GM23338 (cell line): Measurements from ENCODE around the gene CALHM2. TPM values are rescaled to one million over a fixed set of nuclear protein-coding genes. Genes with fewer than 3 reads are reported as not detected.

ENCODE experiments used
- ATAC-seq: fragments of 200-7000 bp; cut with Tn5 transposase; 3 replicates; pipeline ENCODE4 v1.9.1; 2020
- DNase-seq: peaks from one replicate; pipeline ENCODE4 v3.0.0-alpha.2; 2015; ENCODE audit warnings: low spot score
- H2AFZ ChIP-seq: fragments of 200-600 bp; sonication (generic); 2 replicates; pipeline ENCODE4 v1.8.0; 2016; ENCODE audit warnings: antibody characterized with exemption, mild to moderate bottlenecking, moderate library complexity
- H3F3A ChIP-seq: fragments of 200-600 bp; sonication (generic); replicated peaks from 2 replicates; pipeline ENCODE4 v1.8.0; 2017; ENCODE audit warnings: antibody characterized with exemption, mixed run types, low read depth
- H3K27ac ChIP-seq: fragments of 200-600 bp; sonication (generic); 2 replicates; pipeline ENCODE4 v1.6.1; 2016; ENCODE audit warnings: low read depth
- H3K27me3 ChIP-seq: fragments of 200-600 bp; sonication (generic); 2 replicates; pipeline ENCODE4 v1.8.0; 2016; ENCODE audit warnings: mild to moderate bottlenecking, mixed run types, moderate library complexity; ENCODE audit not compliant: insufficient read depth
- H3K36me3 ChIP-seq: fragments of 200-600 bp; sonication (generic); 2 replicates; pipeline ENCODE4 v1.8.0; 2016; ENCODE audit warnings: mild to moderate bottlenecking; ENCODE audit not compliant: insufficient read depth
- H3K4me1 ChIP-seq: fragments of 200-600 bp; sonication (generic); 2 replicates; pipeline ENCODE4 v1.8.0; 2016; ENCODE audit warnings: mild to moderate bottlenecking, moderate library complexity; ENCODE audit not compliant: insufficient read depth
- H3K4me2 ChIP-seq: fragments of 200-600 bp; sonication (generic); 2 replicates; pipeline ENCODE4 v1.7.1; 2017; ENCODE audit warnings: mixed run types
- H3K4me3 ChIP-seq: fragments of 200-600 bp; sonication (generic); 2 replicates; pipeline ENCODE4 v1.6.1; 2016; ENCODE audit warnings: mixed run types
- H3K79me2 ChIP-seq: fragments of 200-600 bp; sonication (generic); replicated peaks from 2 replicates; pipeline ENCODE4 v1.8.0; 2017; ENCODE audit warnings: mild to moderate bottlenecking; ENCODE audit not compliant: insufficient read depth
- H3K9me2 ChIP-seq: fragments of 200-600 bp; sonication (generic); 2 replicates; pipeline ENCODE4 v1.8.0; 2017; ENCODE audit not compliant: insufficient read depth
- H4K20me1 ChIP-seq: fragments of 200-600 bp; sonication (generic); replicated peaks from 2 replicates; pipeline ENCODE4 v1.8.0; 2017; ENCODE audit warnings: mild to moderate bottlenecking; ENCODE audit not compliant: insufficient read depth
- H3K27ac Mint-ChIP-seq: 2 replicates; pipeline ENCODE4 v1.8.0; 2020; ENCODE audit warnings: inconsistent platforms, mild to moderate bottlenecking, moderate library complexity, mixed read lengths
- H3K27me3 Mint-ChIP-seq: 3 replicates; pipeline ENCODE4 v1.8.0; 2022; ENCODE audit warnings: low read depth, mild to moderate bottlenecking, moderate library complexity, mixed read lengths, inconsistent platforms; ENCODE audit not compliant: insufficient read depth, poor library complexity
- H3K36me3 Mint-ChIP-seq: 3 replicates; pipeline ENCODE4 v1.8.0; 2021; ENCODE audit warnings: low read depth, mild to moderate bottlenecking, inconsistent platforms, moderate library complexity, mixed read lengths
- H3K4me1 Mint-ChIP-seq: 3 replicates; pipeline ENCODE4 v1.8.0; 2020; ENCODE audit warnings: mild to moderate bottlenecking, inconsistent platforms, mixed read lengths
- H3K4me3 Mint-ChIP-seq: 3 replicates; pipeline ENCODE4 v1.8.0; 2021; ENCODE audit warnings: moderate library complexity, mild to moderate bottlenecking, inconsistent platforms, mixed read lengths
- H3K9me3 Mint-ChIP-seq: 3 replicates; pipeline ENCODE4 v1.8.0; 2020; ENCODE audit warnings: moderate library complexity, mild to moderate bottlenecking, inconsistent platforms, mixed read lengths
- CREB1 ChIP-seq: fragments of 250-450 bp; sonication (Bioruptor Pico); IDR thresholded peaks from 2 replicates; pipeline ENCODE4 v1.5.0; 2020; ENCODE audit warnings: low read depth, mild to moderate bottlenecking, moderate library complexity
- EZH2 ChIP-seq: fragments of 200-600 bp; sonication (generic); IDR thresholded peaks from one replicate; pipeline ENCODE4 v1.8.0; 2017; ENCODE audit warnings: antibody characterized with exemption, mild to moderate bottlenecking, low read depth; ENCODE audit not compliant: unreplicated experiment
- EZH2phosphoT487 ChIP-seq: fragments of 200-600 bp; sonication (generic); IDR thresholded peaks from one replicate; pipeline ENCODE4 v1.8.1; 2018; ENCODE audit warnings: antibody characterized with exemption; ENCODE audit not compliant: unreplicated experiment
- JUNB ChIP-seq: IDR thresholded peaks from one replicate; pipeline ENCODE4 v1.6.1; 2016; ENCODE audit warnings: antibody characterized with exemption; ENCODE audit not compliant: unreplicated experiment
- POLR2AphosphoS5 ChIP-seq: IDR thresholded peaks from 2 replicates; pipeline ENCODE4 v1.6.1; 2016; ENCODE audit warnings: antibody characterized with exemption, low read depth
- STAT1 ChIP-seq: IDR thresholded peaks from one replicate; pipeline ENCODE4 v1.6.1; 2016; ENCODE audit warnings: antibody characterized with exemption; ENCODE audit not compliant: unreplicated experiment
- ZNF114 ChIP-seq: fragments of 250-450 bp; sonication (Bioruptor Pico); IDR thresholded peaks from 2 replicates; pipeline ENCODE4 v1.5.0; 2020; ENCODE audit warnings: mild to moderate bottlenecking, moderate library complexity
- ZNF331 ChIP-seq: fragments of 250-450 bp; sonication (Bioruptor Pico); IDR thresholded peaks from 2 replicates; pipeline ENCODE4 v1.5.0; 2020; ENCODE audit warnings: low read depth, mild to moderate bottlenecking, moderate library complexity
- polyA plus RNA-seq: library from polyadenylated mRNA; unstranded; fragments of >200 nt; fragmentation: Nextera tagmentation; extraction: Ambion mirVana; gene quantifications from 2 replicates; pipeline ENCODE4 v1.2.1, GENCODE V29; 2016
- total RNA-seq: library from RNA; depleted of rRNA; stranded (reverse); fragments of >200 nt; shearing (Covaris generic); gene quantifications from 2 replicates; pipeline ENCODE4 v1.2.3, GENCODE V29; 2014
- TF ChIP-seq, protein P1 (sequence below): fragments of 250-450 bp; sonication (Bioruptor Pico); IDR thresholded peaks from 2 replicates; pipeline ENCODE4 v1.5.0; 2020; ENCODE audit warnings: mild to moderate bottlenecking, moderate library complexity
- TF ChIP-seq, protein P2 (sequence below), 2 experiments: fragments of 200-600 bp in 1 of 2; sonication (generic) in 1 of 2; conservative IDR thresholded peaks; 2 replicates each; pipeline versions ENCODE4 v1.5.1 to v1.6.1; 2016 to 2017; ENCODE audit warnings: antibody characterized with exemption in 2 of 2, low read depth in 2 of 2, mild to moderate bottlenecking in 2 of 2, moderate library complexity in 1 of 2
- TF ChIP-seq, protein P3 (sequence below): IDR thresholded peaks from 2 replicates; pipeline ENCODE4 v1.6.1; 2016; ENCODE audit warnings: antibody characterized with exemption
- TF ChIP-seq, protein P4 (sequence below): IDR thresholded peaks from one replicate; pipeline ENCODE4 v1.6.1; 2018; ENCODE audit warnings: antibody characterized with exemption; ENCODE audit not compliant: unreplicated experiment

CALHM2 gene
- total and polyA plus RNA-seq, 2 experiments from 2014 or later = 2.1 to 2.2 TPM

DNA sequence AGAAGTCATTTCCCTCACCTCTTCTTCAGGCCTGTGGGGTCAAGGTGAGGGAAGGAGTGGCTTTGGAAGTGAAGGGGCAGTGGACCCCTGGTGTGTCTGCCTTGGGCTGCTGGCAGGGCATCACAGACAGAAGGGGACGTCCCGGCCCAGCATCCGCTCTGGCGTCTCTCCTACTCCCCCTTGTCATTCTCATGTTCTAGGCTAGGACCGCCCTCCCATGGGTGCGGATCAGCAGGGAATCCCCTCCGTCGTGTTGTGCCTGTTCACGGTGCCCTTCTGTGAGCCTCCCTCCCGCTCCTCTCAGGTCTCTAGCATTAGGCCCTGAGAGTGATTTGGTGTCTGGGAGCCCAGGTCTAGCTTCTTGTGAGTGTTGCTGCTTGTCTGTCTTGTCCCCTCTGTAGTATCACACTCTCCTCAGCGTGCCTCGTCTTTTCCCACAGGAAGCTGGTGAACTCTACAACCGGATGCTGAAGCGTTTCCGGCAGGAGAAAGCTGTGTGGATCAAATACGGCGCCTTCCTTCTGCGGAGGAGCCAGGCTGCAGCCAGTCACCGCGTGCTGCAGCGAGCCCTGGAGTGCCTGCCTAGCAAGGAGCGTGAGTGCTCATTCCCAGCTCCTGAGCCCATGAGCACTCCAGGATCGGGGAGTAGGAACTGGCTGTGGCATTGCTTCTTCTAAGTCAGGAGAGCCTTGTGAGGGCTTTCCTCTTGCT is 8.5 kb downstream of the CALHM2 start:
- Histone ChIP-seq H3K79me2 (no peaks in the 10 kb centered on the region), H3F3A (no peaks in the 10 kb centered on the region), H3K4me2 (no peak overlapping the region), H3K36me3 (peaks cover 57% of the 10 kb centered on the region), H3K4me3 (no peak overlapping the region), H4K20me1 (peaks cover 9% of the 10 kb centered on the region; the same call in 1 of the 2 replicates), H3K4me1 (no peaks in the 10 kb centered on the region), H3K9me2 (no peaks in the 10 kb centered on the region), H3K27ac (no peak overlapping the region), H2AFZ (no peak overlapping the region), H3K27me3 (no peaks in the 10 kb centered on the region)
- H3K27ac Mint-ChIP-seq = no peak overlapping the region
- H3K9me3 Mint-ChIP-seq = no peaks in the 10 kb centered on the region
- DNase-seq (no peak), ATAC-seq (no peak)
- H3K4me1 Mint-ChIP-seq = no peaks in the 10 kb centered on the region
- H3K27me3 Mint-ChIP-seq = peaks cover 8% of the 10 kb centered on the region
- TF ChIP-seq ZNF114 (CRISPR knock-in tag) = no peak
- TF ChIP-seq JUNB = no peak
- TF ChIP-seq ZNF331 = no peak
- TF ChIP-seq, protein P1, sequence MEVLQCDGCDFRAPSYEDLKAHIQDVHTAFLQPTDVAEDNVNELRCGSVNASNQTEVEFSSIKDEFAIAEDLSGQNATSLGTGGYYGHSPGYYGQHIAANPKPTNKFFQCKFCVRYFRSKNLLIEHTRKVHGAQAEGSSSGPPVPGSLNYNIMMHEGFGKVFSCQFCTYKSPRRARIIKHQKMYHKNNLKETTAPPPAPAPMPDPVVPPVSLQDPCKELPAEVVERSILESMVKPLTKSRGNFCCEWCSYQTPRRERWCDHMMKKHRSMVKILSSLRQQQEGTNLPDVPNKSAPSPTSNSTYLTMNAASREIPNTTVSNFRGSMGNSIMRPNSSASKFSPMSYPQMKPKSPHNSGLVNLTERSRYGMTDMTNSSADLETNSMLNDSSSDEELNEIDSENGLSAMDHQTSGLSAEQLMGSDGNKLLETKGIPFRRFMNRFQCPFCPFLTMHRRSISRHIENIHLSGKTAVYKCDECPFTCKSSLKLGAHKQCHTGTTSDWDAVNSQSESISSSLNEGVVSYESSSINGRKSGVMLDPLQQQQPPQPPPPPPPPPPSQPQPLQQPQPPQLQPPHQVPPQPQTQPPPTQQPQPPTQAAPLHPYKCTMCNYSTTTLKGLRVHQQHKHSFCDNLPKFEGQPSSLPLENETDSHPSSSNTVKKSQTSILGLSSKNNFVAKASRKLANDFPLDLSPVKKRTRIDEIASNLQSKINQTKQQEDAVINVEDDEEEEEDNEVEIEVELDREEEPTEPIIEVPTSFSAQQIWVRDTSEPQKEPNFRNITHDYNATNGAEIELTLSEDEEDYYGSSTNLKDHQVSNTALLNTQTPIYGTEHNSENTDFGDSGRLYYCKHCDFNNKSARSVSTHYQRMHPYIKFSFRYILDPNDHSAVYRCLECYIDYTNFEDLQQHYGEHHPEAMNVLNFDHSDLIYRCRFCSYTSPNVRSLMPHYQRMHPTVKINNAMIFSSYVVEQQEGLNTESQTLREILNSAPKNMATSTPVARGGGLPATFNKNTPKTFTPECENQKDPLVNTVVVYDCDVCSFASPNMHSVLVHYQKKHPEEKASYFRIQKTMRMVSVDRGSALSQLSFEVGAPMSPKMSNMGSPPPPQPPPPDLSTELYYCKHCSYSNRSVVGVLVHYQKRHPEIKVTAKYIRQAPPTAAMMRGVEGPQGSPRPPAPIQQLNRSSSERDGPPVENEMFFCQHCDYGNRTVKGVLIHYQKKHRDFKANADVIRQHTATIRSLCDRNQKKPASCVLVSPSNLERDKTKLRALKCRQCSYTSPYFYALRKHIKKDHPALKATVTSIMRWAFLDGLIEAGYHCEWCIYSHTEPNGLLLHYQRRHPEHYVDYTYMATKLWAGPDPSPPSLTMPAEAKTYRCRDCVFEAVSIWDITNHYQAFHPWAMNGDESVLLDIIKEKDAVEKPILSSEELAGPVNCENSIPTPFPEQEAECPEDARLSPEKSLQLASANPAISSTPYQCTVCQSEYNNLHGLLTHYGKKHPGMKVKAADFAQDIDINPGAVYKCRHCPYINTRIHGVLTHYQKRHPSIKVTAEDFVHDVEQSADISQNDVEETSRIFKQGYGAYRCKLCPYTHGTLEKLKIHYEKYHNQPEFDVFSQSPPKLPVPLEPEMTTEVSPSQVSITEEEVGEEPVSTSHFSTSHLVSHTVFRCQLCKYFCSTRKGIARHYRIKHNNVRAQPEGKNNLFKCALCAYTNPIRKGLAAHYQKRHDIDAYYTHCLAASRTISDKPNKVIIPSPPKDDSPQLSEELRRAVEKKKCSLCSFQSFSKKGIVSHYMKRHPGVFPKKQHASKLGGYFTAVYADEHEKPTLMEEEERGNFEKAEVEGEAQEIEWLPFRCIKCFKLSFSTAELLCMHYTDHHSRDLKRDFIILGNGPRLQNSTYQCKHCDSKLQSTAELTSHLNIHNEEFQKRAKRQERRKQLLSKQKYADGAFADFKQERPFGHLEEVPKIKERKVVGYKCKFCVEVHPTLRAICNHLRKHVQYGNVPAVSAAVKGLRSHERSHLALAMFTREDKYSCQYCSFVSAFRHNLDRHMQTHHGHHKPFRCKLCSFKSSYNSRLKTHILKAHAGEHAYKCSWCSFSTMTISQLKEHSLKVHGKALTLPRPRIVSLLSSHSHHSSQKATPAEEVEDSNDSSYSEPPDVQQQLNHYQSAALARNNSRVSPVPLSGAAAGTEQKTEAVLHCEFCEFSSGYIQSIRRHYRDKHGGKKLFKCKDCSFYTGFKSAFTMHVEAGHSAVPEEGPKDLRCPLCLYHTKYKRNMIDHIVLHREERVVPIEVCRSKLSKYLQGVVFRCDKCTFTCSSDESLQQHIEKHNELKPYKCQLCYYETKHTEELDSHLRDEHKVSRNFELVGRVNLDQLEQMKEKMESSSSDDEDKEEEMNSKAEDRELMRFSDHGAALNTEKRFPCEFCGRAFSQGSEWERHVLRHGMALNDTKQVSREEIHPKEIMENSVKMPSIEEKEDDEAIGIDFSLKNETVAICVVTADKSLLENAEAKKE (CRISPR knock-in tag) = no peak
- TF ChIP-seq POLR2AphosphoS5 = no peak
- TF ChIP-seq, protein P2, sequence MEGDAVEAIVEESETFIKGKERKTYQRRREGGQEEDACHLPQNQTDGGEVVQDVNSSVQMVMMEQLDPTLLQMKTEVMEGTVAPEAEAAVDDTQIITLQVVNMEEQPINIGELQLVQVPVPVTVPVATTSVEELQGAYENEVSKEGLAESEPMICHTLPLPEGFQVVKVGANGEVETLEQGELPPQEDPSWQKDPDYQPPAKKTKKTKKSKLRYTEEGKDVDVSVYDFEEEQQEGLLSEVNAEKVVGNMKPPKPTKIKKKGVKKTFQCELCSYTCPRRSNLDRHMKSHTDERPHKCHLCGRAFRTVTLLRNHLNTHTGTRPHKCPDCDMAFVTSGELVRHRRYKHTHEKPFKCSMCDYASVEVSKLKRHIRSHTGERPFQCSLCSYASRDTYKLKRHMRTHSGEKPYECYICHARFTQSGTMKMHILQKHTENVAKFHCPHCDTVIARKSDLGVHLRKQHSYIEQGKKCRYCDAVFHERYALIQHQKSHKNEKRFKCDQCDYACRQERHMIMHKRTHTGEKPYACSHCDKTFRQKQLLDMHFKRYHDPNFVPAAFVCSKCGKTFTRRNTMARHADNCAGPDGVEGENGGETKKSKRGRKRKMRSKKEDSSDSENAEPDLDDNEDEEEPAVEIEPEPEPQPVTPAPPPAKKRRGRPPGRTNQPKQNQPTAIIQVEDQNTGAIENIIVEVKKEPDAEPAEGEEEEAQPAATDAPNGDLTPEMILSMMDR (conservative IDR thresholded peaks at IDR 0.05; ENCODE audit: low read depth in 2 of 2) = no peak
- TF ChIP-seq EZH2 = no peak
- TF ChIP-seq, protein P3, sequence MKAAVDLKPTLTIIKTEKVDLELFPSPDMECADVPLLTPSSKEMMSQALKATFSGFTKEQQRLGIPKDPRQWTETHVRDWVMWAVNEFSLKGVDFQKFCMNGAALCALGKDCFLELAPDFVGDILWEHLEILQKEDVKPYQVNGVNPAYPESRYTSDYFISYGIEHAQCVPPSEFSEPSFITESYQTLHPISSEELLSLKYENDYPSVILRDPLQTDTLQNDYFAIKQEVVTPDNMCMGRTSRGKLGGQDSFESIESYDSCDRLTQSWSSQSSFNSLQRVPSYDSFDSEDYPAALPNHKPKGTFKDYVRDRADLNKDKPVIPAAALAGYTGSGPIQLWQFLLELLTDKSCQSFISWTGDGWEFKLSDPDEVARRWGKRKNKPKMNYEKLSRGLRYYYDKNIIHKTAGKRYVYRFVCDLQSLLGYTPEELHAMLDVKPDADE = no peak
- TF ChIP-seq CREB1 (CRISPR knock-in tag) = no peak
- TF ChIP-seq, protein P4, sequence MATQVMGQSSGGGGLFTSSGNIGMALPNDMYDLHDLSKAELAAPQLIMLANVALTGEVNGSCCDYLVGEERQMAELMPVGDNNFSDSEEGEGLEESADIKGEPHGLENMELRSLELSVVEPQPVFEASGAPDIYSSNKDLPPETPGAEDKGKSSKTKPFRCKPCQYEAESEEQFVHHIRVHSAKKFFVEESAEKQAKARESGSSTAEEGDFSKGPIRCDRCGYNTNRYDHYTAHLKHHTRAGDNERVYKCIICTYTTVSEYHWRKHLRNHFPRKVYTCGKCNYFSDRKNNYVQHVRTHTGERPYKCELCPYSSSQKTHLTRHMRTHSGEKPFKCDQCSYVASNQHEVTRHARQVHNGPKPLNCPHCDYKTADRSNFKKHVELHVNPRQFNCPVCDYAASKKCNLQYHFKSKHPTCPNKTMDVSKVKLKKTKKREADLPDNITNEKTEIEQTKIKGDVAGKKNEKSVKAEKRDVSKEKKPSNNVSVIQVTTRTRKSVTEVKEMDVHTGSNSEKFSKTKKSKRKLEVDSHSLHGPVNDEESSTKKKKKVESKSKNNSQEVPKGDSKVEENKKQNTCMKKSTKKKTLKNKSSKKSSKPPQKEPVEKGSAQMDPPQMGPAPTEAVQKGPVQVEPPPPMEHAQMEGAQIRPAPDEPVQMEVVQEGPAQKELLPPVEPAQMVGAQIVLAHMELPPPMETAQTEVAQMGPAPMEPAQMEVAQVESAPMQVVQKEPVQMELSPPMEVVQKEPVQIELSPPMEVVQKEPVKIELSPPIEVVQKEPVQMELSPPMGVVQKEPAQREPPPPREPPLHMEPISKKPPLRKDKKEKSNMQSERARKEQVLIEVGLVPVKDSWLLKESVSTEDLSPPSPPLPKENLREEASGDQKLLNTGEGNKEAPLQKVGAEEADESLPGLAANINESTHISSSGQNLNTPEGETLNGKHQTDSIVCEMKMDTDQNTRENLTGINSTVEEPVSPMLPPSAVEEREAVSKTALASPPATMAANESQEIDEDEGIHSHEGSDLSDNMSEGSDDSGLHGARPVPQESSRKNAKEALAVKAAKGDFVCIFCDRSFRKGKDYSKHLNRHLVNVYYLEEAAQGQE = no peak
- no peak for TF ChIP-seq EZH2phosphoT487
- no peak for TF ChIP-seq STAT1
- H3K4me3 Mint-ChIP-seq = no peak overlapping the region
- H3K36me3 Mint-ChIP-seq = peaks cover 87% of the 10 kb centered on the region
